Measurements from ENCODE around the gene REC8. TPM values are rescaled to one million over a fixed set of nuclear protein-coding genes. Genes with fewer than 3 reads are reported as not detected.

Gene REC8
- total RNA-seq, 1 experiment from 2014 or later: 1.4 TPM

DNA sequence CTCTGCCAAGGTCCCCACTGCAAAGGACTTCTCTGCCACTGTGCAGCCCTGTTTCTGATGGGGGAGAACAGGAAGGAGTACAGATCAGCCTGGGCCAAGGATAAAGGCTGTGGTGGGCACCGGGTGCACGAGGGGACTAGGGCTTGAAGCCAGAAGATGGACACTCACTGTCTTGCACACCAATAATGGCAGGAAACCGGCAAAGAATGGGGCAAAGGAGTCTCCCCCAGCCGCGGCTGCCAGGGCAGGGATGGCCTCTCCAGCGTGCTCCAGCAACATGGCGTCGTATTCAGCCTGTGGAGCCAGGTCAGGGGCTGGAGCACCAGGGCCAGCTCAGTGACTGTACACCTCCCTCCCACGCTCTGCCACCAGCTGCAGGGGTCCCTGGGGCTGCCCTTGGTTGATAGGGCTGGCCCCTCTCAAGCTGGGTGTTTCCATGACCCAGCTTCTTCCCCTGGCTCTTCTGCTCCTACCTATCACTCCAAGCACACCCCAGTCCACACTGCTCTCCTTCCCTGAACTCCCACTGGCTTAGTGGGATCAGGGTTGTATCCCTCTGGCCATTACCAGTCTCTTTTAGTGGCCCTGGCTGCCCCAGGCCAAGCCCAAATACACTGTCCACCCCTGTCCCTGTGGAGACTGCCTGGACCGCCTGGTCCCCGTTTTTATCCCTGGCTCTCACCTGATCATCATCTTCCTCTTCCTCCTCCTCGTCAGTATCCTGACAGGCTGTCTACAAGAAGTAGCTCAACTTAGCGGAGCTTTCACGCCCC lies 10.4 kb downstream of the REC8 start:
- no peak for DNase-seq (ENCODE audit: extremely low read depth, low read depth)

DNA sequence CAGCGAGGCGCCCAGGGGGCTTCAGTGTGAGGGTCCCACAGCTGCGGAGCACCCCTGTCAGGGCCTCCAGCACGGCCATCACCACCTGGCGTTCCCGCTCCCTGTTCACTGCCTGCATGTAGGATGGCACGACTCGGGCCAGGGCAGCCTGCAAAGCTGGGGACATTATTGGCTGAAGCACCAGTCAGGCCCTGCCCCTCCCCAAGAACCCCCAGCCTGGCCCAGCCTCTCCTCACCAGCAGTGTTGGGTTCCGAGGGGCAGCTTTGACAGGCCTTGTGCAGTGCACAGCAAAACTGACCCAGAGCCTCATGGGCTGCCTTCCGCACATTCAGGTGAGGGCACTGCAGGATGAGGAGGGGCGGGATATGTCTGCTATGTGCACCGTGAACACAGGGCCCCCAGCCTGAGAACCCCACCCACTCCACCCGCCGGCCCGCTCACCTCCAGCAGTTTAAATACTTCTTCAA lies 11.2 kb downstream of the REC8 start:
- DNase-seq (ENCODE audit: extremely low read depth, low read depth): no peak

DNA sequence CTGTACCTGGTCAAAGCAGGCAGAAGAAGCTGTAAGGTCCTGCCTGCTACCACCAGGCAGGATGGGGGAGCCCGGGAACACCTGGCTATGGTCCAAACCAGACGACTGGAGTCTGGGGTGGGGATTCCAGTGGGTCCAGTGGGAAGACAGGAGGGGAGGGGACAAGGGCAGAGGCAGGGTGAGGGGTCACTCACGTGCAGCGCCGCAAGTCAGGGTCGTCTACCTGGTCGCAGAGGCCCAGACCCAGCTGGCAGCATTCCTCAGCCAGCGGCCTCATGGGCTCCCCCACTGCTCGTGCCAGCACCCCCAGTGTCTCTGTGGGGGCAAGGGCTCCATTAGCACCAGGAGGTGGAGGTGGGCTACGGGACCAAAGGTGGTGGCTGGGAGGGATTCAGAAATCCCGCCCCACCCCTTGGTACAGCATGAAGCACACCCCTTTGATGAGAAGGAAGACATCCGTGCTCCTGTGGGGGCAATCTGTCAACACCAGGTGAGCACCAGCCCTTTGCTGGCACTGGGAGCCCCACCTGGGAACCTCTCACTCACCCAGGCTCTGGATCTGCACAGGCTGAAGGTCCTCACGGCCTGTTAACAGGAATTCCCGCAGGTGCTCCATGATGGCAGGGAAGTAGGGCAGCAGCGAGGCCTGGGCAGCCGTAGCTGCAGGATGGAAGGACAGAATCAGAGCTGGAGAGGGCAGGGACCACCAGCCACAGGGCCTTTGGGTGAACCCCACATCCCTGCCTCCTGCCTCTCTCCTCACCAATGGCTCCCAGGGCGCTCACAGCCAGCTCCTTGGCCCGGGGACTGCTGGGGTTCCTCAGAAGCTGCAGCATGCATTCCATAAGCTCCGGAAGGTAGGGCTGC lies 12.5 kb downstream of the REC8 start:
- no peak for DNase-seq (ENCODE audit: extremely low read depth, low read depth)

DNA sequence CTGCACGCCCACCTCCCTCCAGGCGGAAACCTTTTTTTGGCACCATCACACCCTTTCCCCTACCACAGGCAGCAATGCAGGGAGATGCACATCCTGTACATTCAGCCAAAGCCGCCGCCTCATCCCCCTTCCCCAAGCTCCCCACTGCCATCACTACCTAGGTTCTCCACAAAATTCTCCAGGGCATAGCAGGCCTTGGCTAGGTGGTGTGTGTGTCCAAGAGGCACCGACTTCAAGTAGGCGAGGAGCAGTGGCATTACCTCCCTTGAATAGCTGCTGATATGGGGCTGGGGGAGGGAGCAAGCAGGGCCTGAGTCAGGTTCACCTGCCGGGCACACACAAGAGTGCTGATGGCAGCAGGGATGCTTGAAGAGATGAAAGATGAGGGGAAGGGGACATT lies 13.1 kb downstream of the REC8 start:
- DNase-seq (ENCODE audit: extremely low read depth, low read depth): no peak

DNA sequence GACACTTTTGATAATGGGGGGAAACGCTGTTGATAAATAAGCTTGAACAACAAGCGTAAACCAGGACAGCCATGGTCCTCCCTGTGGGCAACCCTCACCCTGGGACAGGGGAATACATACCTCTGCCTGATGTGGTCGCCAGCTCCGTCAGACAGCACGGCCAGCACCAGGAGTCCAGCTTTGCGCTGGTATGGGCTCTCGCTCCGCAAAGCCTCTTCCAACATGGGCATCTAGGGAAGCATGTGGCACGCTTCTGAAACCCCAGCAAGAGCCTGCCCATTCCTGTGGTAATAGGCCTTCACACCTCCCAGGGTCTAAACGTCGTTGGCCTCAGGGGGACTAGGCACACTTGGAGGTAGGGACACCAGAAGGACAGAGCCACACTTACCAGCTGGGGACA lies 13.9 kb downstream of the REC8 start:
- DNase-seq (ENCODE audit: extremely low read depth, low read depth): no peak

DNA sequence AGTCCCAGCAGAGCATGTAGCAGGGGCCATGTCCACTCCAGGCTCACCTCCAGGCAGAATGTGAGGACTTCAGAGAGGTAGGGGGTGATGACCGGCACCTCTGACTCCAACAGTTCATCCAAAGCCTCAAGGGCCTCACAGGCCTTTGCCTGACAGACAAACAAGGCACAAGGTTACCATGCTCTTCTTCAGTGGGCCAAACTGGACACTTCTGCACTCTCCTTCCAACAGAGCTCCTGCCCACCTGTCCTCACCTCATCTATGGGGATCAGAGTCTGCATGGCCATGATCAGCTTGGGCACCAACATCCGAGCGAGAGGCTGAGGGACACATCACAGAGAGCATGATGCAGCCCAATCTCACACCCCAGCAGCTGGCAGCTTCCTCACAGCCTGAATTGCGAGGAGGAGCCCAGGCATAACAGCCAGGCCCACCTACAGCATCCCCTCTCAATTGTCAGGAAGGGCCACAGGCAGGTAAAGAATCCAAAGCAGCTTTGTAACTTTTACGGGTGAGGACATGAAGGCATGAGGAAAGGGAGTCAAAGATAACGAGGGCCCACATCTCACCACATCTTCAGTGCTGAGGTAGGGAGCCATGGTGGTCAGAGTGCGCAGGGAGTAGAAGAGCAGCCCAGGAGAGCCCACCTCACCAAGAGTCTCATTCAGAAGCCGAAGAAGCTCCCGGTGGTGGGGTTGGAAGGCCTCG lies 15.1 kb downstream of the REC8 start:
- DNase-seq (ENCODE audit: extremely low read depth, low read depth): no peak

DNA sequence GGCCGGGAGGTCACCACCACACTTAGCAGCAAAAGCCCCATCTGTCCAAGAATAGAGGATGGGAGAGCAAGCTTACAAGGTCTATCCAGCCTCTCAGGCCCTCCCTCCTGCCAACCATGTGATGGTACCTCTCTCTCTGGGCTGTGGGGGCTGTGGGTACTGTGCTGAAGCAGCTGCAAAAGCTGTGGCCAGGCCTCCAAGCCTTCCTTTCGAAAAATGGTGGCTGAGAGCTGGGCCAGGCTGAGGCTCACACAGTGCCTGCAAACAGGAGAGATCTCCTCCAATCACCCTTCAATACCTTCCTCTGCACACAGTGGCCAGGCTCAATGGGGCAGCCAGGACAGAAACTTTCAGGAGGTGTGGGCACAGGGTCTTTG lies 15.6 kb downstream of the REC8 start:
- DNase-seq (ENCODE audit: extremely low read depth, low read depth): no peak

DNA sequence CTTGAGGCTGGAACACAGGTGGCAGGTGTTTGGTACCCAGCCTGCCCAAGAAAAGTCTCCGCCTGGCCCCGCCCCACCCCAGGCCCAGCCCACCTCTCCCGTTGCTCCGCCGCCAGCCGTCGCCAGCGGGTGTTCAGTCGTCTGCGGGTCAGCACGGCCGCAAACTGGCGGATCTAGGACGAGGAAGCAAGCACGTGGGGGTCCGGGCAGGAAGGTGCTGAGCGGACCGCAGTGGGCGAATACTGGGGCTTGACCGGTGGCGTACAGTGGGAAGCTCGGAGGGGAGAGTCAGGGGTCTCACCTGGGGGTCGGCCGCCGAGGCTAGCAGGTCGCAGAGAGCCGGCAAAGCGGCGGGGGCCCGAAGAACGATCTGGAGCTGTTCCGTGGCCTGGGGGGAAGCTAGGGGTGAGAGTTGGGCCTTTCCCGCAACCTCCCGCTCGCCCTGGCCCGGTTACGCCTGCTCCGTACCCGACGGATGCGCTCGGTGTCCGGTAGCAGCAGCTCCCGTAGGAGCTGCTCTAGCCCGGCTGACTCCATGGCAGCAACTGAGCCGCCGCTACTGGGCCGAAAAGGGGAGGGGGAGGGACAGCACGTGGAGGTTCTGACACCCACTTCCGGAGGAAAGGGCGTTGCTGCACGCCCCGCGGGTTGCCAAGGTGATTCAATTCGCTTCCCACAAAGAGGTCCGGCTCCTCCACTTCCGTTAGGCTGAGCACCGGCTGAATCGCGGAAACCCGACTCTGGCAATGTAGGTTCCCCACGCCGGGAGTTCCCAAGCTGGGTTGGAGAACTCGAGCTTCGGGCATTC lies 16.6 kb downstream of the REC8 start, which contains the start of gene IPO4:
Gene IPO4 (minus strand): TSS at position 566 of the 808 bp plus-strand sequence. CDS start 29 bp downstream, at position 537.
- DNase-seq (ENCODE audit: extremely low read depth, low read depth): peak; percentile 93

DNA sequence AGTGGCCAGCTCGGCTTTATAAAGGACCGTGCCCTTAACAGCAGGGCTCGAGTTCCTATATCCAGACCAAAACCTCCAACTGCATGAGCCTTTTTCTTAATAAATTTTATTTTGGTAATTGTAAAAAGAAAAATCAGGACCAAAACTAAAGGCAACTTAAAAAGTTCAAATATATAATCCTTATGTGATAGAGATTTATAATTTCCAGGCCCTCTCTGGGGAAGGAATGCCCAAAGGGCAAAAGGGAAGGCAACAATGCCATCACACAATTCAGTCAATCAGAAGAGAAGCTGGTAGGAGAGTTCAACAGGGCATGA lies 17.1 kb downstream of the REC8 start:
- no peak for DNase-seq (ENCODE audit: extremely low read depth, low read depth)

DNA sequence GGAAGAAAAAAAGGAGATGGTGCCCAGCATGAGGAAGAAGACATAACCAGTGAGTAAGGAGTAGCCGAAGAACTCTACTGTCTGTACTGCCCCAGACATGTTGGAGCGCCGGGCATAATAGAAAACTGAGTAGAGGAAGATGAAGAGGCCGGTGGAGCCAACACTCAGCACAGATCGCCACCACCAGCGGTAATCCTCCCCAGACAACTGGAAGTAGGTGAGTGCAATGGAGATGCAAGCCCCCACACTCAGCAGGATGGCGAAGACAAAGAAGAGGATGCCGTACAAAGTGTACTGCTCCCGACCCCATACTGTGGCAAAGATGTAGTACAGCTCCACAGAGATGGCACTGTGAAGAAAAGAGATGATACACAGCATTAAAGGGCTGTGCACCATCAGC lies 17.6 kb downstream of the REC8 start:
- DNase-seq (ENCODE audit: extremely low read depth, low read depth): no peak

DNA sequence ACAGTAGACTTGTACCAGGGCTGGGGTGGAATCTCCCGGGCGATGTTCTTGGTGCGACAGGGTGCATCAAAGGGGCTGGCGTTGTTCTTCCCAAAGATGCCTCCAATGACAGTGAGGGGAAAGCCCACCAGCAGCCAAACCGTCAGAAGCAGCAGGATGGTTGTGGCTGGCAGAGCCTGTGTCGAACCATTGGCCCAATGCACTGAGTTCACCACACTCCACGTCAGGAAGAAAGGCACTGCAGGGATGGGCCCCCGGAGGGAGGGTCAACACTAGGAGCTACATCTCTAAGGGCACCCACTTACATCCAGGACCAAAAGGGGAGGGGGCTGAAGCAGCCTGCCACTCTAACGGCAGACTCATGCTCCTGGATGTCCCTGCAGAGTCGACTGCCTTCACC lies 18.5 kb downstream of the REC8 start:
- DNase-seq (ENCODE audit: extremely low read depth, low read depth): no peak

DNA sequence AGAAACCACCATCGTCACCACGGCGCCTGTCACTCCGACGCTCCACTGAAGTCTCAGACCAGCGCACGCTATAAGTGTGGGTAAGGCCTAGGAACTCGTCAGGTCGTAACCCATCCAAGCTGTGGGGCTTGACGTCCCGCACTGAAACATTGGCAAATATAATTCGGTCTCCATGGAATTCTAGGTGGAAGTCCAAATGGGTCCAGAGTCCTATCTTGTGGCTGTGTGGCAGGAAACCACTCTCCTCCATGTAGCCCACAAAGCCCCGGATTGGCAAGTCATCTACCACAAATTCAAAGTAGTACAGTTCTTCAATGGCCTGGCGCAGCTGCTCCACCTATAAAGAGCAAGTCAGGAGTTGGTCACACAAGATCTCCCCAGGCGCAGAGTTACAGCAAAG lies 21.1 kb downstream of the REC8 start:
- DNase-seq (ENCODE audit: extremely low read depth, low read depth): no peak

DNA sequence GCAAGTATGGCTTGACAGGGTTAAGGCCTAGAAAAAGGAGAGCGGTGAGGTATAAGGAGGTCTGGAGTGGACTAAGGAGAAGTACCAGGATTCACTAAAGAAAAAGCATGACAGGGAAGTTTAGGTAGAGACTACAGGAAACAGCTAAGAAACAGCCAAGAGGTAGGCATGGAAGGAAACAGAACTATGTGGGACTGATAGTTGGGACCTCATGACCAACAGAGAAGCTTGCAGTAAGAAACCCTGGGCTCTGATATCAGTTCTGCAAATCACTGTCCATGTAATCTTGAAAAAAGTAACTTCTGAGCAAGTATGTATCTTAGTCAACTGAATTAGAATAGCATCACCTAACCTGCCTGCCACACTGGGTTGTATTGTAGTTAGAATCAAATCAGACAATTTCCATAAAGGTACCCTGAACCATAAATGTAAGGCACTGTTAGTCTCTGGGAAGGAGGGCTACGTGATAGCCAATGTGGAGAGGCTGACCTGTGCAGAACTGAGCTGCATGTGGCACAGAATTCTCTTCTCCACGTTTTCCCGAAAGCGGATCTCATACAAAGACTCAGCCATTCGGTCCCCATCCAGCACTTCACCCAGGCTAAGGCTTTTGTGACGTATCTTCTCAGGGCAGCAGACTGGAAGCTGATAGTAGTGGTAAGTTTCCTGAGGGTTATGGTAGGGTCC lies 22.4 kb downstream of the REC8 start:
- DNase-seq (ENCODE audit: extremely low read depth, low read depth): no peak

DNA sequence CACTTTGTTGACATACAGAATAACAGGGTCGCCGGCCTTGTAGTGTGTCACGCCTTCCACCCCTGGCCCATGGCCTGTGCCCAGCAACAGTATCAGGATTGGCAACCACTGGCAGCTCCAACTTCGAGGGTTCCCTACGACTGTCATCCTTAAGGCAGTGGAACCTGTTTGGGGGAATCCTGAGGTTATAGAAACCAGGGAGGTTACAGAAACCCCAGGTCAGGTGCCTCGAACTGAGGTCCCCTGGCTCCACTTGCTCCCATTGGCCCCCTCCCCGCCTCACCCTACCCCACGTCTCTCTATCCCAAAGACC lies 22.9 kb downstream of the REC8 start:
- no peak for DNase-seq (ENCODE audit: extremely low read depth, low read depth)

DNA sequence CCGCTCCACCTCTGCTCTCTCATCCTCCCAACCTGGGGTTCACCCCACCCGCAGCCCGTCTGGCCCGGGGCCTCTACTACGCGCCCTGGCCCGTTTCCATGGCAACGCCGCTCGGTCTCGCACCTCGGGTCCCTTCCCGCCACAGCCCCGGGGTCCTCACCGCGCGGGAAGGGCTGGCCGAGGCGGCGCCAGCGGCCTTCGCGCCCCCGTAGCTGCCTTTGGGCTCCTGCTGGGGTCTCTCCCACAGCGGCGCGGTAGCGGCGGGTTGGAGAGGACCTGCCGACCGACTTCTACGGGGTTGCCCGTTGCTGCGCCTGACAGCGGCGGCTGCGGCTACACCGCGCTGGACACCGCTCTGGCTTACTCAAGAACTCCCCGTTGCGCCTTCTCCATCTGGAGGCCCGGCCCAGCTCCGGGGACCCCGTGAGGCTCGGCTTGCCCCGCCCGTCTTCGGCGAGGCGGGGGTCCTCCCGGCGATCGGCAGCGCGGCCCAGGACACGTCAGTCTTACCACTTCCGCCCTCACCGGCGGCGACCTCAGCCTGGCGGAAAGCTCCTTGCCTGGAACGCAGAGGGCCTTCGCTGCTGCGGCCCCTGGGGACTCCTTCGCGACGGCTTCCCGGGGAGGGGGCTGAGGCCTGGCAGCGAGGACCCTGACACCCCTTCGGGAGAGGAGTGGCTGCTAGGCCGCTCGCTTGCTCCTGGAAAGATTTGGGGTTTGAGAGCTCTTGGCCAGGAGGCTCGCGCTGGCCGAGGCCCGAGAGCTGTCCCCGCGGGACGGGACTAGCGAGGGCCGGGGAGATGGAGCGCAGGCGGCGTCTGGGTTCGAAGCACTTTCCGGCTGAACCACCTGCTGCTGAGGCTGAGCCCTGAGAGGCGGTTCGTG lies 23.5 kb downstream of the REC8 start, which contains the start of gene TM9SF1:
Gene TM9SF1 (minus strand): TSS at position 256 of the 885 bp plus-strand sequence. CDS start 422 bp downstream, outside the sequence.
- peak; percentile 76 for DNase-seq (ENCODE audit: extremely low read depth, low read depth)

DNA sequence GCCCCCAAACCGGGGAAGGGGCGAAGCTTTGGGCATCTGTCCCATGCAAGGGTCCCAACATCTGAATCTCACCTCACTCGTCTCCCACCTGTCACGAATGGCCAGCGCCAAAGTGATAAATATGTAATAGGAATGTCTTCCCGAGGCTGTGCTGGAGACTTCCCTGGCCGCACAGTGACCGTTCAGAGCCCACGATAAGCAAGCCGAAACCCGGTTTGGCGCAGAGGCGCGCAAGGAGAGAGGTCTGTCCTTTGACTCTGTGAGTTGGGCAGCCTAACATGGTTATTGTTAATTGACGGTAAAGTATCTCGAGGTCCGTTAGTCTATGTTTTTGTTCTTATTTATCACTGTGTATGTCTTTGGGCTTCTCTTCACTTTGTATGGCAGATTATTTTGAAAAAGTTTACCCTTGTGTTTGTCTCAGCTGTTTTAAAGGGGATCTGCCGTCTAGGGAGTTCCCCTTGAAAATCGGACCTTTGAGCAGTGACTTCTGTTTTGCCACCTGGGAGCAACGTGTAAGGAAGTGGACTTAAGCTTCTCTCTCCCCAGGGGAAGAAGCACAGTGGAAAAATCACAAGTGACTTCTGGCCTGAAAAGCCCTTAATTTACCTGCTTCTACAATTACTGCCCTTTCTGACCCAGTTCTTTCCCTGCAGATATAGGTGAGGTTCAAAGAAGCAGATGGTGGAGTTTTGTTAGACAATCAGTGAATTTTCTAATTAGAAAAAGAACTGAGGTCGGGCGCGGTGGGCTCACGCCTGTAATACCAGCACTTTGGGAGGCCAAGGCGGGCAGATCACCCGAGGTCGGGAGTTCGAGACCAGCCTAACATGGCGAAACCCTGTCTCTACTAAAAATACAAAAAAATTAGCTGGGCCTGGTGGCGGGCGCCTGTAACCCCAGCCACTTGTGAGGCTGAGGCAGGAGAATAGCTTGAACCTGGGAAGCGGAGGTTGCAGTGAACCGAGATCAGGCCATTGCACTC lies 24.5 kb downstream of the REC8 start:
- no peak for DNase-seq (ENCODE audit: extremely low read depth, low read depth)

DNA sequence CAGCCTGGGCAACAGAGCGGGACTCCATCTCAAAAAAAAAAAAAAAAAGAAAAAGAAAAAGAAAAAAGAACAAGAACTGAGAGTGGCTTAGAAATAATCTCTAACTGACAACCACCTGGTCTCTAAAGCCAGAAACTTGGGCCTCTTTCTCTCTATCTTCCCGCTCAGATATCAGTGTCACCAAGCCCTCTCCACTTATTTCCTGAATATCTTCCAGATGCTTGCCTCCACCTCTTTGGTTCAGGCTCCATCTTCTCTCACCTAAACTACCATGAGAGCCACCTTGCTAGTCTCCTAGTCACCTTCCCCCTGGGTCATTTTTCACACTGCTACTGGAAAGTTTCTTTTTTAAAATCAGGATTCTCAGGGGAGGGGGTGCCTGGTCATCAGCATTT lies 25.2 kb downstream of the REC8 start:
- no peak for DNase-seq (ENCODE audit: extremely low read depth, low read depth)
